GM23338 (cell line): ENCODE results near the gene DCP1B.
A peak's percentile ranks its signal among the peaks of the same experiment; 100 is the strongest.

Experiments used
- CREB1 ChIP-seq: fragments of 250-450 bp; sonication (Bioruptor Pico); IDR thresholded peaks from 2 replicates; pipeline ENCODE4 v1.5.0; 2020; ENCODE audit warnings: low read depth, mild to moderate bottlenecking, moderate library complexity
- CTCF ChIP-seq, 2 experiments: fragments of 200-600 bp in 1 of 2; sonication (generic) in 1 of 2; conservative IDR thresholded peaks; 2 replicates each; pipeline versions ENCODE4 v1.5.1 to v1.6.1; 2016 to 2017; ENCODE audit warnings: antibody characterized with exemption in 2 of 2, low read depth in 2 of 2, mild to moderate bottlenecking in 2 of 2, moderate library complexity in 1 of 2
- ETS1 ChIP-seq: IDR thresholded peaks from 2 replicates; pipeline ENCODE4 v1.6.1; 2016; ENCODE audit warnings: antibody characterized with exemption
- EZH2 ChIP-seq: fragments of 200-600 bp; sonication (generic); IDR thresholded peaks from one replicate; pipeline ENCODE4 v1.8.0; 2017; ENCODE audit warnings: antibody characterized with exemption, mild to moderate bottlenecking, low read depth; ENCODE audit not compliant: unreplicated experiment
- EZH2phosphoT487 ChIP-seq: fragments of 200-600 bp; sonication (generic); IDR thresholded peaks from one replicate; pipeline ENCODE4 v1.8.1; 2018; ENCODE audit warnings: antibody characterized with exemption; ENCODE audit not compliant: unreplicated experiment
- JUNB ChIP-seq: IDR thresholded peaks from one replicate; pipeline ENCODE4 v1.6.1; 2016; ENCODE audit warnings: antibody characterized with exemption; ENCODE audit not compliant: unreplicated experiment
- NANOG ChIP-seq: IDR thresholded peaks from 2 replicates; pipeline ENCODE4 v1.6.1; 2016; ENCODE audit warnings: antibody characterized with exemption, borderline replicate concordance
- POLR2AphosphoS5 ChIP-seq: IDR thresholded peaks from 2 replicates; pipeline ENCODE4 v1.6.1; 2016; ENCODE audit warnings: antibody characterized with exemption, low read depth
- REST ChIP-seq: IDR thresholded peaks from one replicate; pipeline ENCODE4 v1.6.1; 2018; ENCODE audit warnings: antibody characterized with exemption; ENCODE audit not compliant: unreplicated experiment
- STAT1 ChIP-seq: IDR thresholded peaks from one replicate; pipeline ENCODE4 v1.6.1; 2016; ENCODE audit warnings: antibody characterized with exemption; ENCODE audit not compliant: unreplicated experiment
- ZNF114 ChIP-seq: fragments of 250-450 bp; sonication (Bioruptor Pico); IDR thresholded peaks from 2 replicates; pipeline ENCODE4 v1.5.0; 2020; ENCODE audit warnings: mild to moderate bottlenecking, moderate library complexity
- TF ChIP-seq, protein P1 (sequence below): fragments of 250-450 bp; sonication (Bioruptor Pico); IDR thresholded peaks from 2 replicates; pipeline ENCODE4 v1.5.0; 2020; ENCODE audit warnings: mild to moderate bottlenecking, moderate library complexity

- no peak for TF ChIP-seq CREB1 (CRISPR knock-in tag)
- TF ChIP-seq CTCF (conservative IDR thresholded peaks at IDR 0.05; ENCODE audit: low read depth in 2 of 2): peak; percentile 32 to 56; a peak in 3 of 4 replicates
- no peak for TF ChIP-seq REST
- no peak for TF ChIP-seq POLR2AphosphoS5
- TF ChIP-seq EZH2: no peak
- TF ChIP-seq JUNB: no peak
- TF ChIP-seq ETS1: no peak
- TF ChIP-seq NANOG: no peak
- TF ChIP-seq EZH2phosphoT487: no peak
- no peak for TF ChIP-seq ZNF114
- TF ChIP-seq, protein P1, sequence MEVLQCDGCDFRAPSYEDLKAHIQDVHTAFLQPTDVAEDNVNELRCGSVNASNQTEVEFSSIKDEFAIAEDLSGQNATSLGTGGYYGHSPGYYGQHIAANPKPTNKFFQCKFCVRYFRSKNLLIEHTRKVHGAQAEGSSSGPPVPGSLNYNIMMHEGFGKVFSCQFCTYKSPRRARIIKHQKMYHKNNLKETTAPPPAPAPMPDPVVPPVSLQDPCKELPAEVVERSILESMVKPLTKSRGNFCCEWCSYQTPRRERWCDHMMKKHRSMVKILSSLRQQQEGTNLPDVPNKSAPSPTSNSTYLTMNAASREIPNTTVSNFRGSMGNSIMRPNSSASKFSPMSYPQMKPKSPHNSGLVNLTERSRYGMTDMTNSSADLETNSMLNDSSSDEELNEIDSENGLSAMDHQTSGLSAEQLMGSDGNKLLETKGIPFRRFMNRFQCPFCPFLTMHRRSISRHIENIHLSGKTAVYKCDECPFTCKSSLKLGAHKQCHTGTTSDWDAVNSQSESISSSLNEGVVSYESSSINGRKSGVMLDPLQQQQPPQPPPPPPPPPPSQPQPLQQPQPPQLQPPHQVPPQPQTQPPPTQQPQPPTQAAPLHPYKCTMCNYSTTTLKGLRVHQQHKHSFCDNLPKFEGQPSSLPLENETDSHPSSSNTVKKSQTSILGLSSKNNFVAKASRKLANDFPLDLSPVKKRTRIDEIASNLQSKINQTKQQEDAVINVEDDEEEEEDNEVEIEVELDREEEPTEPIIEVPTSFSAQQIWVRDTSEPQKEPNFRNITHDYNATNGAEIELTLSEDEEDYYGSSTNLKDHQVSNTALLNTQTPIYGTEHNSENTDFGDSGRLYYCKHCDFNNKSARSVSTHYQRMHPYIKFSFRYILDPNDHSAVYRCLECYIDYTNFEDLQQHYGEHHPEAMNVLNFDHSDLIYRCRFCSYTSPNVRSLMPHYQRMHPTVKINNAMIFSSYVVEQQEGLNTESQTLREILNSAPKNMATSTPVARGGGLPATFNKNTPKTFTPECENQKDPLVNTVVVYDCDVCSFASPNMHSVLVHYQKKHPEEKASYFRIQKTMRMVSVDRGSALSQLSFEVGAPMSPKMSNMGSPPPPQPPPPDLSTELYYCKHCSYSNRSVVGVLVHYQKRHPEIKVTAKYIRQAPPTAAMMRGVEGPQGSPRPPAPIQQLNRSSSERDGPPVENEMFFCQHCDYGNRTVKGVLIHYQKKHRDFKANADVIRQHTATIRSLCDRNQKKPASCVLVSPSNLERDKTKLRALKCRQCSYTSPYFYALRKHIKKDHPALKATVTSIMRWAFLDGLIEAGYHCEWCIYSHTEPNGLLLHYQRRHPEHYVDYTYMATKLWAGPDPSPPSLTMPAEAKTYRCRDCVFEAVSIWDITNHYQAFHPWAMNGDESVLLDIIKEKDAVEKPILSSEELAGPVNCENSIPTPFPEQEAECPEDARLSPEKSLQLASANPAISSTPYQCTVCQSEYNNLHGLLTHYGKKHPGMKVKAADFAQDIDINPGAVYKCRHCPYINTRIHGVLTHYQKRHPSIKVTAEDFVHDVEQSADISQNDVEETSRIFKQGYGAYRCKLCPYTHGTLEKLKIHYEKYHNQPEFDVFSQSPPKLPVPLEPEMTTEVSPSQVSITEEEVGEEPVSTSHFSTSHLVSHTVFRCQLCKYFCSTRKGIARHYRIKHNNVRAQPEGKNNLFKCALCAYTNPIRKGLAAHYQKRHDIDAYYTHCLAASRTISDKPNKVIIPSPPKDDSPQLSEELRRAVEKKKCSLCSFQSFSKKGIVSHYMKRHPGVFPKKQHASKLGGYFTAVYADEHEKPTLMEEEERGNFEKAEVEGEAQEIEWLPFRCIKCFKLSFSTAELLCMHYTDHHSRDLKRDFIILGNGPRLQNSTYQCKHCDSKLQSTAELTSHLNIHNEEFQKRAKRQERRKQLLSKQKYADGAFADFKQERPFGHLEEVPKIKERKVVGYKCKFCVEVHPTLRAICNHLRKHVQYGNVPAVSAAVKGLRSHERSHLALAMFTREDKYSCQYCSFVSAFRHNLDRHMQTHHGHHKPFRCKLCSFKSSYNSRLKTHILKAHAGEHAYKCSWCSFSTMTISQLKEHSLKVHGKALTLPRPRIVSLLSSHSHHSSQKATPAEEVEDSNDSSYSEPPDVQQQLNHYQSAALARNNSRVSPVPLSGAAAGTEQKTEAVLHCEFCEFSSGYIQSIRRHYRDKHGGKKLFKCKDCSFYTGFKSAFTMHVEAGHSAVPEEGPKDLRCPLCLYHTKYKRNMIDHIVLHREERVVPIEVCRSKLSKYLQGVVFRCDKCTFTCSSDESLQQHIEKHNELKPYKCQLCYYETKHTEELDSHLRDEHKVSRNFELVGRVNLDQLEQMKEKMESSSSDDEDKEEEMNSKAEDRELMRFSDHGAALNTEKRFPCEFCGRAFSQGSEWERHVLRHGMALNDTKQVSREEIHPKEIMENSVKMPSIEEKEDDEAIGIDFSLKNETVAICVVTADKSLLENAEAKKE (CRISPR knock-in tag): no peak
- no peak for TF ChIP-seq STAT1
These were observed 7.7 kb upstream of the DCP1B start for GRCh38 chr12:2011643-2012607.
